HepG2 (cell line): ENCODE results near the gene GNL1.

Source experiments
- KDM1A ChIP-seq: IDR thresholded peaks from 2 replicates; pipeline ENCODE4 v1.6.1; 2016; ENCODE audit warnings: missing compliant biosample characterization
- PHF21A ChIP-seq: sonication (generic); formaldehyde crosslinking; IDR thresholded peaks from 2 replicates; pipeline ENCODE4 v1.5.0; 2020; ENCODE audit warnings: mild to moderate bottlenecking, missing genetic modification reagents
- POLR2AphosphoS5 ChIP-seq: IDR thresholded peaks from 2 replicates; pipeline ENCODE4 v1.6.1; 2012; ENCODE audit warnings: low read depth, low read length
- PRPF4 ChIP-seq: fragments of 200-400 bp; formaldehyde crosslinking; IDR thresholded peaks from 2 replicates; pipeline ENCODE4 v1.6.1; 2016; ENCODE audit warnings: low read length, low read depth; ENCODE audit not compliant: poor library complexity, severe bottlenecking

GRCh38 chr6:30530014-30530413 lies 26.3 kb downstream of the GNL1 start:
- TF ChIP-seq KDM1A (no peak), POLR2AphosphoS5 (no peak), PRPF4 (no peak), PHF21A (CRISPR knock-in tag) (no peak; the same call in 1 of the 2 replicates)
